Airway epithelial cell (primary cell): ENCODE results near the gene MALT1. TPM values are rescaled to one million over a fixed set of nuclear protein-coding genes. Genes with fewer than 3 reads are reported as not detected.

Source experiments
- total RNA-seq: library from RNA; depleted of rRNA; stranded (reverse); fragments of >200 nt; gene quantifications from 2 replicates; pipeline ENCODE4 v1.2.3, GENCODE V29; 2015

Gene MALT1, protein sequence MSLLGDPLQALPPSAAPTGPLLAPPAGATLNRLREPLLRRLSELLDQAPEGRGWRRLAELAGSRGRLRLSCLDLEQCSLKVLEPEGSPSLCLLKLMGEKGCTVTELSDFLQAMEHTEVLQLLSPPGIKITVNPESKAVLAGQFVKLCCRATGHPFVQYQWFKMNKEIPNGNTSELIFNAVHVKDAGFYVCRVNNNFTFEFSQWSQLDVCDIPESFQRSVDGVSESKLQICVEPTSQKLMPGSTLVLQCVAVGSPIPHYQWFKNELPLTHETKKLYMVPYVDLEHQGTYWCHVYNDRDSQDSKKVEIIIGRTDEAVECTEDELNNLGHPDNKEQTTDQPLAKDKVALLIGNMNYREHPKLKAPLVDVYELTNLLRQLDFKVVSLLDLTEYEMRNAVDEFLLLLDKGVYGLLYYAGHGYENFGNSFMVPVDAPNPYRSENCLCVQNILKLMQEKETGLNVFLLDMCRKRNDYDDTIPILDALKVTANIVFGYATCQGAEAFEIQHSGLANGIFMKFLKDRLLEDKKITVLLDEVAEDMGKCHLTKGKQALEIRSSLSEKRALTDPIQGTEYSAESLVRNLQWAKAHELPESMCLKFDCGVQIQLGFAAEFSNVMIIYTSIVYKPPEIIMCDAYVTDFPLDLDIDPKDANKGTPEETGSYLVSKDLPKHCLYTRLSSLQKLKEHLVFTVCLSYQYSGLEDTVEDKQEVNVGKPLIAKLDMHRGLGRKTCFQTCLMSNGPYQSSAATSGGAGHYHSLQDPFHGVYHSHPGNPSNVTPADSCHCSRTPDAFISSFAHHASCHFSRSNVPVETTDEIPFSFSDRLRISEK
- 13.7 and 13.9 TPM in 2 replicates for total RNA-seq

DNA sequence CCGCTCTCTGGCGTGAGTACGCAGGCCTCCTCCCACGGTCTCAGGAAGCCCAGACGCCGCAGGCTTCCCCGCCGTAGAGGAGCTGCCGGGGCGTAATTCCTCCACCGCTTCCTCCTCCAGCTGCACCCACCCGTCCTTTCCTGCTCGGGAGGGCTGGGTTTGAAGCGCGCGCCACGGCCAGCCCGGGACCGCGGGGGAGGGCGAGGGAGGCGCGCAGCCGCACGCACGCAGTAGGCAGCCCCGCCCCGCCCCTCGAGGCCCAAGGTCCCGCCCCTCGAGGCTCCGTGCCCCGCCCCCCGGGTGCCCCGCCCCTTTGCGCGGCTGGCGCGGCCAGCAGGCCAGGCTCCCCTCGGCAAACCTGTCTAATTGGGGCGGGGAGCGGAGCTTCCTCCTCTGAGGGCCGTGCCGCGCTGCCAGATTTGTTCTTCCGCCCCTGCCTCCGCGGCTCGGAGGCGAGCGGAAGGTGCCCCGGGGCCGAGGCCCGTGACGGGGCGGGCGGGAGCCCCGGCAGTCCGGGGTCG, at the start of gene MALT1:
Gene MALT1 (plus strand): TSS at position 355 of the 521 bp plus-strand sequence. CDS start 179 bp downstream, outside the sequence.

Other genes with a start within 250 kb of the MALT1 start
- 0.14 and 0.28 TPM in 2 replicates for gene ALPK2, start 42.4 kb upstream of the MALT1 start, total RNA-seq
- gene ZNF532, start 193.4 kb downstream of the MALT1 start, total RNA-seq: 28.4 and 42.7 TPM in 2 replicates